IMR-90 (cell line): Measurements from ENCODE around the gene SGPL1. TPM values are rescaled to one million over a fixed set of nuclear protein-coding genes. Genes with fewer than 3 reads are reported as not detected.

ENCODE experiments used
- ATAC-seq: fragments of 200-7000 bp; cut with Tn5 transposase; 2 replicates; pipeline ENCODE4 v1.9.1; 2020; ENCODE audit warnings: low read depth, mild to moderate bottlenecking, moderate library complexity
- BruUV-seq: library from RNA; stranded (reverse); fragments of 400-500 nt; replicated peaks from 2 replicates; lab custom pipeline; 2021; lab: Mats Ljungman, UMichigan
- CTCF ChIA-PET: fragments of 300-600 bp; formaldehyde crosslinking; extraction: SDS; loops from one replicate; lab custom pipeline; 2021; ENCODE audit warnings: antibody characterized with exemption; lab: Yijun Ruan, JAX
- POLR2A ChIA-PET: fragments of 300-600 bp; sonication (Branson Sonifier 250); formaldehyde crosslinking; loops from one replicate; lab custom pipeline; 2022; ENCODE audit warnings: antibody characterized with exemption; ENCODE audit not compliant: unreplicated experiment; lab: Charles Lee
- DNase-seq: peaks from one replicate; pipeline ENCODE4 v3.0.0; 2013
- H2AFZ ChIP-seq: replicated peaks from 2 replicates; pipeline ENCODE3; 2013; ENCODE audit warnings: low read length, mild to moderate bottlenecking; ENCODE audit not compliant: poor library complexity
- H2AK5ac ChIP-seq: 2 replicates; pipeline ENCODE4 v1.6.1; 2013; ENCODE audit warnings: low read depth, low read length, inconsistent platforms
- H2AK9ac ChIP-seq: replicated peaks from 2 replicates; pipeline ENCODE3; 2013; ENCODE audit warnings: mild to moderate bottlenecking, low read depth, low read length, moderate library complexity; ENCODE audit not compliant: poor library complexity
- H2BK120ac ChIP-seq: 2 replicates; pipeline ENCODE4 v1.6.1; 2013; ENCODE audit warnings: low read depth, low read length, inconsistent platforms
- H2BK15ac ChIP-seq: 3 replicates; pipeline ENCODE4 v1.6.1; 2013; ENCODE audit warnings: low read depth, low read length, inconsistent platforms
- H2BK20ac ChIP-seq: 2 replicates; pipeline ENCODE4 v1.6.1; 2013; ENCODE audit warnings: low read depth, mild to moderate bottlenecking, inconsistent platforms, low read length, moderate library complexity
- H2BK5ac ChIP-seq: 2 replicates; pipeline ENCODE4 v1.6.1; 2013; ENCODE audit warnings: mild to moderate bottlenecking, low read depth, low read length, inconsistent platforms; ENCODE audit not compliant: poor library complexity, severe bottlenecking
- H3K14ac ChIP-seq: replicated peaks from 2 replicates; pipeline ENCODE4 v1.6.1; 2013; ENCODE audit warnings: low read depth, low read length, inconsistent platforms
- H3K18ac ChIP-seq: 2 replicates; pipeline ENCODE4 v1.6.1; 2013; ENCODE audit warnings: low read depth, low read length, control low read depth
- H3K23ac ChIP-seq: 2 replicates; pipeline ENCODE4 v1.6.1; 2013; ENCODE audit warnings: low read depth, low read length, inconsistent platforms
- H3K27ac ChIP-seq: 2 replicates; pipeline ENCODE4 v1.5.1; 2013; ENCODE audit warnings: mild to moderate bottlenecking, control low read depth, low read length; ENCODE audit not compliant: insufficient read depth
- H3K27me3 ChIP-seq: 2 replicates; pipeline ENCODE4 v1.6.1; 2013; ENCODE audit warnings: low read length; ENCODE audit not compliant: control insufficient read depth, insufficient read depth
- H3K36me3 ChIP-seq: 2 replicates; pipeline ENCODE4 v1.6.1; 2013; ENCODE audit warnings: low read length, mixed read lengths; ENCODE audit not compliant: control insufficient read depth, insufficient read depth
- H3K4ac ChIP-seq: 2 replicates; pipeline ENCODE4 v1.6.1; 2013; ENCODE audit warnings: low read depth, low read length, inconsistent platforms
- H3K4me1 ChIP-seq: 2 replicates; pipeline ENCODE4 v1.6.1; 2013; ENCODE audit warnings: low read length, mixed read lengths; ENCODE audit not compliant: control insufficient read depth, insufficient read depth
- H3K4me2 ChIP-seq: 2 replicates; pipeline ENCODE4 v1.6.1; 2013; ENCODE audit warnings: low read depth, mild to moderate bottlenecking, control low read depth, low read length, moderate library complexity
- H3K4me3 ChIP-seq: 2 replicates; pipeline ENCODE4 v1.5.1; 2013; ENCODE audit warnings: low read depth, mild to moderate bottlenecking, control low read depth, low read length, moderate library complexity; ENCODE audit not compliant: insufficient read depth
- H3K56ac ChIP-seq: 2 replicates; pipeline ENCODE4 v1.6.1; 2013; ENCODE audit warnings: low read length, inconsistent platforms; ENCODE audit not compliant: insufficient read depth; ENCODE audit errors: extremely low read depth
- H3K79me1 ChIP-seq, 2 experiments: 2 replicates each; pipeline ENCODE4 v1.6.1; 2013; ENCODE audit warnings: low read length in 2 of 2, inconsistent platforms in 1 of 2, low read depth in 1 of 2
- H3K9ac ChIP-seq: 2 replicates; pipeline ENCODE4 v1.6.1; 2013; ENCODE audit warnings: low read depth, low read length, control low read depth
- H3K9me1 ChIP-seq: 2 replicates; pipeline ENCODE4 v1.6.1; 2013; ENCODE audit warnings: low read length, inconsistent platforms; ENCODE audit not compliant: insufficient read depth
- H3K9me3 ChIP-seq: 2 replicates; pipeline ENCODE4 v1.6.1; 2013; ENCODE audit warnings: low read length; ENCODE audit not compliant: control insufficient read depth, insufficient read depth
- H4K20me1 ChIP-seq: 2 replicates; pipeline ENCODE4 v1.6.1; 2013; ENCODE audit warnings: low read length, inconsistent platforms; ENCODE audit not compliant: insufficient read depth
- H4K5ac ChIP-seq: 2 replicates; pipeline ENCODE4 v1.6.1; 2013; ENCODE audit warnings: mild to moderate bottlenecking, low read depth, low read length, control low read depth
- H4K8ac ChIP-seq, 2 experiments: 2 replicates each; pipeline ENCODE4 v1.6.1; 2013; ENCODE audit warnings: low read depth in 2 of 2, low read length in 2 of 2, control low read depth in 1 of 2, inconsistent platforms in 1 of 2
- H4K91ac ChIP-seq: 2 replicates; pipeline ENCODE4 v1.6.1; 2013; ENCODE audit warnings: low read depth, low read length, inconsistent platforms; ENCODE audit not compliant: insufficient read depth
- BHLHE40 ChIP-seq: fragments of 150-350 bp; IDR thresholded peaks from 2 replicates; pipeline ENCODE4 v1.6.1; 2016; ENCODE audit warnings: mild to moderate bottlenecking, low read depth, low read length
- CEBPB ChIP-seq: IDR thresholded peaks from 2 replicates; pipeline ENCODE4 v1.6.1; 2012; ENCODE audit warnings: low read depth, low read length, improper control_type of control experiment
- CTCF ChIP-seq: conservative IDR thresholded peaks from 2 replicates; pipeline ENCODE4 v1.5.1; 2012; ENCODE audit warnings: mild to moderate bottlenecking, low read depth, low read length, improper control_type of control experiment
- FOS ChIP-seq: fragments of 150-350 bp; IDR thresholded peaks from 2 replicates; pipeline ENCODE4 v1.6.1; 2016; ENCODE audit warnings: low read depth, low read length
- MAFK ChIP-seq: IDR thresholded peaks from 2 replicates; pipeline ENCODE4 v1.6.1; 2012; ENCODE audit warnings: low read depth, low read length, improper control_type of control experiment
- MXI1 ChIP-seq: IDR thresholded peaks from 2 replicates; pipeline ENCODE4 v1.6.1; 2012; ENCODE audit warnings: low read depth, mild to moderate bottlenecking, low read length, moderate library complexity, borderline replicate concordance
- RCOR1 ChIP-seq: IDR thresholded peaks from 2 replicates; pipeline ENCODE4 v1.6.1; 2012; ENCODE audit warnings: mild to moderate bottlenecking, low read length, improper control_type of control experiment; ENCODE audit not compliant: insufficient replicate concordance
- WGBS, 2 experiments: methylation state at CpG; one replicate each; pipeline versions ENCODE4 v1.1.5 to v1.1.7; 2013; ENCODE audit warnings: missing lambda C conversion rate in 2 of 2; ENCODE audit not compliant: insufficient read length in 1 of 2; ENCODE audit errors: extremely low coverage in 2 of 2; 5-methylcytosine and 5-hydroxymethylcytosine counted together
- dilution Hi-C: fragments of 300-500 bp; cut with HindIII; formaldehyde crosslinking; loops from one replicate; pipeline ENCODE4 v1.14.3; 2018; ENCODE audit warnings: low sequenced_read_pairs; ENCODE audit not compliant: unreplicated experiment
- in situ Hi-C: fragments of 300-500 bp; cut with MboI; formaldehyde crosslinking; loops from 3 replicates; pipeline ENCODE4 v1.14.3; 2019; ENCODE audit warnings: low sequenced_read_pairs, inconsistent platforms, mixed read lengths
- intact Hi-C: fragments of 100-400 bp; cut with micrococcal nuclease; formaldehyde crosslinking; loops from 2 replicates; pipeline ENCODE4 v1.10.0; 2022
- polyA plus RNA-seq, 3 experiments: library from polyadenylated mRNA; depleted of rRNA; stranded (reverse); fragments of >200 nt; gene quantifications; 2 replicates each; pipeline ENCODE4 v1.2.3, GENCODE V29; 2012; ENCODE audit warnings: low replicate concordance in 1 of 3
- total RNA-seq: library from RNA; depleted of rRNA; stranded (reverse); fragments of >200 nt; gene quantifications from 2 replicates; pipeline ENCODE4 v1.2.3, GENCODE V29; 2012

SGPL1 gene
- total and polyA plus RNA-seq, 2 of the 4 experiments (the other 2 are of a cell fraction), result 12.2 to 26.7 TPM

- Histone ChIP-seq H3K18ac (no peak overlapping the region), H3K36me3 (no peaks in the 10 kb centered on the region), H3K4me2 (no peak overlapping the region), H2BK20ac (no peak overlapping the region), H2BK5ac (no peak overlapping the region), H2BK120ac (no peak overlapping the region), H3K4ac (no peak overlapping the region), H3K27ac (no peak overlapping the region), H3K9ac (no peak overlapping the region), H3K9me3 (no peaks in the 10 kb centered on the region), H4K20me1 (no peaks in the 10 kb centered on the region), H3K4me3 (no peak overlapping the region), H4K8ac (no peak overlapping the region), H3K27me3 (peaks cover 58% of the 10 kb centered on the region), H4K5ac (no peak overlapping the region), H3K4me1 (no peaks in the 10 kb centered on the region), H2AK5ac (no peak overlapping the region), H2BK15ac (no peak overlapping the region), H3K56ac (no peak overlapping the region), H2AFZ (no peak overlapping the region), H3K23ac (no peak overlapping the region), H3K9me1 (no peaks in the 10 kb centered on the region), H4K91ac (no peak overlapping the region), H3K79me1 (no peaks in the 10 kb centered on the region), H2AK9ac (no peak overlapping the region), H3K14ac (no peak overlapping the region)
- dilution Hi-C loops (no loop called here), in situ Hi-C loops (no loop called here), intact Hi-C loops (loop anchor here (1.0 kb wide), 1 partner anchor 307 kb away; no protein-coding TSS in a partner anchor)
- 77% methylated on average over 2 of the region's 5 CpGs; no CpG with 5 or more reads in 1 of the 2 experiments for WGBS, 2 experiments
- TF ChIP-seq BHLHE40 (no peak), CTCF (no peak), MXI1 (no peak), RCOR1 (no peak), MAFK (no peak), CEBPB (no peak), FOS (no peak)
- POLR2A ChIA-PET, result no interaction called here
- CTCF ChIA-PET, result interaction anchor here (0.5 to 2.1 kb wide), 6 partner anchors 9 to 401 kb away, joined by 3 to 7 read pairs (median 4); no protein-coding TSS in a partner anchor
- no TSS peak for BruUV-seq
- ATAC-seq (no peak), DNase-seq (no peak)
Observed at GRCh38 chr10:70902661-70903261, 87.0 kb downstream of the SGPL1 start.
